ENCODE results near the gene SEC11A. TPM values are rescaled to one million over a fixed set of nuclear protein-coding genes. Genes with fewer than 3 reads are reported as not detected.

SEC11A gene
- total and polyA plus RNA-seq, 4 donors, result 56.7 to 90.2 (median 71.3) TPM

- no peak for TF ChIP-seq CTCF (IDR thresholded peaks at IDR 0.05; ENCODE audit: low read depth, low read length, missing input control)
- TF ChIP-seq RXRA (IDR thresholded peaks at IDR 0.05), result no peak
These were observed 5.4 kb upstream of the SEC11A start (continued) for GRCh38 chr15:84721371-84721770.

GRCh38 chr15:84715441-84716035 lies 401 bp downstream of the SEC11A start:
- H3K4me1 ChIP-seq (ENCODE audit: control insufficient read depth in 4 of 4, insufficient read depth in 4 of 4, low read length in 3 of 4), result peaks cover 0 to 20% (median 15%) of the 10 kb centered on the region in 4 donors
- peak overlapping the region; percentile 89 to 97 for H3K27ac ChIP-seq (ENCODE audit: low read depth in 1 of 2, low read length in 2 of 2)
- H3K9me3 ChIP-seq (ENCODE audit: control insufficient read depth in 4 of 4, low read length in 3 of 4), result no peaks in the 10 kb centered on the region
- TF ChIP-seq FOXA1 (IDR thresholded peaks at IDR 0.05) (no peak), TAF1 (conservative IDR thresholded peaks at IDR 0.05) (peak; percentile 13), JUND (IDR thresholded peaks at IDR 0.05) (no peak), FOXA2 (IDR thresholded peaks at IDR 0.05) (no peak), RXRA (IDR thresholded peaks at IDR 0.05) (no peak), RAD21 (IDR thresholded peaks at IDR 0.05) (no peak)
- H3K27me3 ChIP-seq (ENCODE audit: control insufficient read depth in 4 of 4, insufficient read depth in 4 of 4, low read length in 3 of 4), result no peaks in the 10 kb centered on the region
- under 1% methylated on average over 36 of the region's 36 CpGs for WGBS
- H3K9ac ChIP-seq (ENCODE audit: low read depth in 1 of 2, low read length in 2 of 2), result peak overlapping the region; percentile 74 to 76
- DNase-seq (ENCODE audit: low spot score), result peak; percentile 44
- peaks cover 0 to 3% (median 0%) of the 10 kb centered on the region in 4 donors for H3K36me3 ChIP-seq (ENCODE audit: control insufficient read depth in 4 of 4, insufficient read depth in 3 of 4, low read depth in 1 of 4, low read length in 3 of 4)
- peak overlapping the region; percentile 81 to 98 (median 95) for H3K4me3 ChIP-seq (ENCODE audit: low read depth in 1 of 3, low read length in 3 of 3)

GRCh38 chr15:84714821-84715220 lies 1.1 kb downstream of the SEC11A start:
- H3K9me3 ChIP-seq (ENCODE audit: control insufficient read depth in 4 of 4, low read length in 3 of 4), result no peaks in the 10 kb centered on the region
- DNase-seq (ENCODE audit: low spot score), result no peak

GRCh38 chr15:84714372-84714771 lies 1.6 kb downstream of the SEC11A start:
- Histone ChIP-seq H3K27me3 (ENCODE audit: control insufficient read depth in 4 of 4, insufficient read depth in 4 of 4, low read length in 3 of 4) (no peaks in the 10 kb centered on the region), H3K4me1 (ENCODE audit: control insufficient read depth in 4 of 4, insufficient read depth in 4 of 4, low read length in 3 of 4) (peaks cover 0 to 20% (median 15%) of the 10 kb centered on the region in 4 donors), H3K9ac (ENCODE audit: low read depth in 1 of 2, low read length in 2 of 2) (peak overlapping the region in 1 of 2 donors; percentile 74), H3K9me3 (ENCODE audit: control insufficient read depth in 4 of 4, low read length in 3 of 4) (no peaks in the 10 kb centered on the region), H3K4me3 (ENCODE audit: low read depth in 1 of 3, low read length in 3 of 3) (peak overlapping the region in 1 of 3 donors; percentile 81), H3K27ac (ENCODE audit: low read depth in 1 of 2, low read length in 2 of 2) (no peak overlapping the region), H3K36me3 (ENCODE audit: control insufficient read depth in 4 of 4, insufficient read depth in 3 of 4, low read depth in 1 of 4, low read length in 3 of 4) (peaks cover 0 to 3% (median 0%) of the 10 kb centered on the region in 4 donors)
- WGBS, result 77% methylated on average over 5 of the region's 5 CpGs
- no peak for DNase-seq (ENCODE audit: low spot score)
- TF ChIP-seq GABPA (IDR thresholded peaks at IDR 0.05 in 1 of 2, conservative IDR thresholded peaks at IDR 0.05 in 1 of 2), result no peak
- TF ChIP-seq FOXA1 (IDR thresholded peaks at IDR 0.05), result no peak
- no peak for TF ChIP-seq TAF1 (conservative IDR thresholded peaks at IDR 0.05)
- TF ChIP-seq SP1 (IDR thresholded peaks at IDR 0.05), result no peak
- TF ChIP-seq CTCF (IDR thresholded peaks at IDR 0.05; ENCODE audit: low read depth, low read length, missing input control), result no peak
- TF ChIP-seq EGR1 (IDR thresholded peaks at IDR 0.05; ENCODE audit: low read depth in 2 of 2), result no peak
- no peak for TF ChIP-seq ZBTB33 (IDR thresholded peaks at IDR 0.05)
- TF ChIP-seq JUND (IDR thresholded peaks at IDR 0.05), result no peak
- TF ChIP-seq MAX (IDR thresholded peaks at IDR 0.05), result no peak
- no peak for TF ChIP-seq HNF4A (conservative IDR thresholded peaks at IDR 0.05)
- no peak for TF ChIP-seq NR2F2 (IDR thresholded peaks at IDR 0.05)
- no peak for TF ChIP-seq YY1 (IDR thresholded peaks at IDR 0.05)

More at GRCh38 chr15:84714821-84715220, 1.1 kb downstream of the SEC11A start:
- Histone ChIP-seq H3K27me3 (ENCODE audit: control insufficient read depth in 4 of 4, insufficient read depth in 4 of 4, low read length in 3 of 4) (no peaks in the 10 kb centered on the region), H3K27ac (ENCODE audit: low read depth in 1 of 2, low read length in 2 of 2) (peak overlapping the region in 1 of 2 donors; percentile 89), H3K4me3 (ENCODE audit: low read depth in 1 of 3, low read length in 3 of 3) (peak overlapping the region; percentile 81 to 98 (median 95)), H3K36me3 (ENCODE audit: control insufficient read depth in 4 of 4, insufficient read depth in 3 of 4, low read depth in 1 of 4, low read length in 3 of 4) (peaks cover 0 to 3% (median 0%) of the 10 kb centered on the region in 4 donors), H3K4me1 (ENCODE audit: control insufficient read depth in 4 of 4, insufficient read depth in 4 of 4, low read length in 3 of 4) (peaks cover 0 to 20% (median 15%) of the 10 kb centered on the region in 4 donors), H3K9ac (ENCODE audit: low read depth in 1 of 2, low read length in 2 of 2) (peak overlapping the region; percentile 74 to 76)
- TF ChIP-seq YY1 (IDR thresholded peaks at IDR 0.05), result no peak
- whole genome bisulfite sequencing, result 54% methylated on average over 3 of the region's 3 CpGs

Data from liver (tissue), 9 donors.